Neural cell (in vitro differentiated cells): ENCODE measurements around the gene GSG1L2. TPM values are rescaled to one million over a fixed set of nuclear protein-coding genes. Genes with fewer than 3 reads are reported as not detected.

Source experiments
- H2AFZ ChIP-seq: fragments of 200-600, 300-800 bp; sonication (generic), shearing (Covaris generic); 2 replicates; pipeline ENCODE4 v1.6.0; 2014; ENCODE audit warnings: low read depth, mild to moderate bottlenecking, antibody characterized with exemption, low read length, moderate library complexity
- H3F3A ChIP-seq: fragments of 200-600 bp; shearing (Covaris generic); 2 replicates; pipeline ENCODE4 v1.6.1; 2016; ENCODE audit warnings: mild to moderate bottlenecking, moderate library complexity, mixed read lengths, antibody characterized with exemption, low read length; ENCODE audit not compliant: insufficient read depth, poor library complexity, severe bottlenecking
- H3K27ac ChIP-seq: fragments of 200-600, 300-800 bp; sonication (generic), shearing (Covaris generic); 2 replicates; pipeline ENCODE4 v1.5.1; 2014; ENCODE audit warnings: mild to moderate bottlenecking, low read length, moderate library complexity
- H3K27me3 ChIP-seq: fragments of 300-800, 200-600 bp; sonication (generic), shearing (Covaris generic); 2 replicates; pipeline ENCODE4 v1.6.0; 2014; ENCODE audit warnings: mild to moderate bottlenecking, low read depth, low read length, moderate library complexity; ENCODE audit not compliant: insufficient read depth
- H3K36me3 ChIP-seq: fragments of 300-800, 200-600 bp; sonication (generic), shearing (Covaris generic); 2 replicates; pipeline ENCODE4 v1.5.1; 2014; ENCODE audit warnings: mild to moderate bottlenecking, antibody characterized with exemption, low read length, moderate library complexity; ENCODE audit not compliant: insufficient read depth
- H3K4me2 ChIP-seq: fragments of 300-800, 200-600 bp; sonication (generic), shearing (Covaris generic); 2 replicates; pipeline ENCODE4 v1.6.0; 2014; ENCODE audit warnings: mild to moderate bottlenecking, low read length
- H3K4me3 ChIP-seq: fragments of 300-800, 200-600 bp; sonication (generic), shearing (Covaris generic); 2 replicates; pipeline ENCODE4 v1.5.1; 2014; ENCODE audit warnings: mild to moderate bottlenecking, low read length, moderate library complexity
- H3K79me2 ChIP-seq: fragments of 200-600 bp; shearing (Covaris generic); replicated peaks from 2 replicates; pipeline ENCODE4 v1.6.0; 2014; ENCODE audit warnings: mild to moderate bottlenecking, low read length, moderate library complexity; ENCODE audit not compliant: insufficient read depth
- H3K9ac ChIP-seq: fragments of 300-800, 200-600 bp; sonication (generic), shearing (Covaris generic); 2 replicates; pipeline ENCODE4 v1.6.1; 2016; ENCODE audit warnings: mild to moderate bottlenecking, low read length, mixed read lengths
- H3K9me2 ChIP-seq: fragments of 200-600 bp; shearing (Covaris generic); 2 replicates; pipeline ENCODE4 v1.6.1; 2016; ENCODE audit warnings: mild to moderate bottlenecking, low read length, mixed read lengths; ENCODE audit not compliant: insufficient read depth
- H3K9me3 ChIP-seq: fragments of 200-600, 300-800 bp; sonication (generic), shearing (Covaris generic); 2 replicates; pipeline ENCODE4 v1.6.1; 2016; ENCODE audit warnings: mild to moderate bottlenecking, mixed run types, low read length, moderate library complexity, mixed read lengths
- H4K20me1 ChIP-seq: fragments of 200-600 bp; shearing (Covaris generic); 2 replicates; pipeline ENCODE4 v1.6.1; 2016; ENCODE audit warnings: mild to moderate bottlenecking, mixed run types; ENCODE audit not compliant: insufficient read depth
- EP300 ChIP-seq: fragments of 450-650 bp; conservative IDR thresholded peaks from 2 replicates; pipeline ENCODE4 v1.6.1; 2014; ENCODE audit warnings: antibody characterized with exemption, mild to moderate bottlenecking, moderate library complexity; ENCODE audit not compliant: poor library complexity, severe bottlenecking
- EZH2 ChIP-seq: fragments of 200-600, 300-800 bp; shearing (Covaris generic), sonication (generic); IDR thresholded peaks from 2 replicates; pipeline ENCODE4 v1.6.1; 2014; ENCODE audit warnings: antibody characterized with exemption, low read length, borderline replicate concordance, mild to moderate bottlenecking; ENCODE audit not compliant: insufficient read depth, poor library complexity, severe bottlenecking
- MXI1 ChIP-seq: fragments of 450-650 bp; conservative IDR thresholded peaks from 2 replicates; pipeline ENCODE4 v1.6.1; 2014; ENCODE audit warnings: antibody characterized with exemption, mild to moderate bottlenecking; ENCODE audit not compliant: poor library complexity, severe bottlenecking
- POLR2AphosphoS5 ChIP-seq: IDR thresholded peaks from 2 replicates; pipeline ENCODE4 v1.6.1; 2012
- RAD21 ChIP-seq: fragments of 450-650 bp; conservative IDR thresholded peaks from 2 replicates; pipeline ENCODE4 v1.6.1; 2014; ENCODE audit warnings: antibody characterized with exemption, mild to moderate bottlenecking, moderate library complexity
- REST ChIP-seq: IDR thresholded peaks from 2 replicates; pipeline ENCODE4 v1.6.1; 2012; ENCODE audit warnings: borderline replicate concordance
- SMC3 ChIP-seq: fragments of 450-650 bp; conservative IDR thresholded peaks from 2 replicates; pipeline ENCODE4 v1.6.1; 2014; ENCODE audit warnings: antibody characterized with exemption, mild to moderate bottlenecking, moderate library complexity; ENCODE audit not compliant: poor library complexity
- TAF1 ChIP-seq: IDR thresholded peaks from 2 replicates; pipeline ENCODE4 v1.6.1; 2012; ENCODE audit warnings: low read depth
- polyA plus RNA-seq: library from polyadenylated mRNA; depleted of rRNA; stranded (reverse); fragments of >200 nt; gene quantifications from 2 replicates; pipeline ENCODE4 v1.2.3, GENCODE V29; 2014
- TF ChIP-seq, protein P1 (sequence below): fragments of 450-650 bp; IDR thresholded peaks from 2 replicates; pipeline ENCODE4 v1.5.1; 2014; ENCODE audit warnings: antibody characterized with exemption, mild to moderate bottlenecking, moderate library complexity; ENCODE audit not compliant: poor library complexity, severe bottlenecking

GSG1L2 gene
- polyA plus RNA-seq, 1 donor from 2014 or later, result not detected

DNA sequence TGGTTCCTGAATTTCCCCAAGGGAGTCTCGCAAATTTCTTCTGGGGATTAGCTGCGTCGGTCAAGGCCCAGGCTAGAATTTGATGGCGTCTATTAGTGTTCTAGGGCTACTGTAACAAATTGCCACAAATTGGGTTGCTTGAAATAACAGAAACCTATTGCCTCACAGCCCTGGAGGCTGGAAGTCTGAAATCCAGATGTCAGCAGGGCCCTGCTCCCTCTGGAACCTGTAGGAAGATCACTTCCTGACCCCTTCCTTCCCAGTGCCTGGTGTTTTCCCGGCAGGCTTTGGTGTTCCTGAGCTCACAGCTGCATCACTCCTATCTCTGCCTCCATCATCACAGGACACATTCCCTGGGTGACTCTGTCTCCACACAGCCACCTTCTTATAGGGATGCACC lies 54.9 kb downstream of the GSG1L2 start:
- Histone ChIP-seq H3K9me2 (no peaks in the 10 kb centered on the region), H3K9me3 (no peaks in the 10 kb centered on the region), H3K4me3 (no peak overlapping the region), H3K27ac (no peak overlapping the region), H3K36me3 (no peaks in the 10 kb centered on the region), H4K20me1 (no peaks in the 10 kb centered on the region), H2AFZ (no peak overlapping the region), H3F3A (no peaks in the 10 kb centered on the region), H3K79me2 (no peaks in the 10 kb centered on the region), H3K27me3 (no peaks in the 10 kb centered on the region), H3K9ac (no peak overlapping the region), H3K4me2 (no peak overlapping the region)
- TF ChIP-seq SMC3 (no peak), REST (no peak), TAF1 (no peak), POLR2AphosphoS5 (no peak), EP300 (no peak), EZH2 (no peak), RAD21 (no peak), MXI1 (no peak)
- TF ChIP-seq, protein P1, sequence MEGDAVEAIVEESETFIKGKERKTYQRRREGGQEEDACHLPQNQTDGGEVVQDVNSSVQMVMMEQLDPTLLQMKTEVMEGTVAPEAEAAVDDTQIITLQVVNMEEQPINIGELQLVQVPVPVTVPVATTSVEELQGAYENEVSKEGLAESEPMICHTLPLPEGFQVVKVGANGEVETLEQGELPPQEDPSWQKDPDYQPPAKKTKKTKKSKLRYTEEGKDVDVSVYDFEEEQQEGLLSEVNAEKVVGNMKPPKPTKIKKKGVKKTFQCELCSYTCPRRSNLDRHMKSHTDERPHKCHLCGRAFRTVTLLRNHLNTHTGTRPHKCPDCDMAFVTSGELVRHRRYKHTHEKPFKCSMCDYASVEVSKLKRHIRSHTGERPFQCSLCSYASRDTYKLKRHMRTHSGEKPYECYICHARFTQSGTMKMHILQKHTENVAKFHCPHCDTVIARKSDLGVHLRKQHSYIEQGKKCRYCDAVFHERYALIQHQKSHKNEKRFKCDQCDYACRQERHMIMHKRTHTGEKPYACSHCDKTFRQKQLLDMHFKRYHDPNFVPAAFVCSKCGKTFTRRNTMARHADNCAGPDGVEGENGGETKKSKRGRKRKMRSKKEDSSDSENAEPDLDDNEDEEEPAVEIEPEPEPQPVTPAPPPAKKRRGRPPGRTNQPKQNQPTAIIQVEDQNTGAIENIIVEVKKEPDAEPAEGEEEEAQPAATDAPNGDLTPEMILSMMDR, result no peak

GRCh38 chr17:9765322-9765721 lies 56.6 kb downstream of the GSG1L2 start:
- H3K27ac ChIP-seq, result no peak overlapping the region
- no peaks in the 10 kb centered on the region for H3F3A ChIP-seq

GRCh38 chr17:9763643-9764042 lies 58.2 kb downstream of the GSG1L2 start:
- H3F3A ChIP-seq, result no peaks in the 10 kb centered on the region
- H2AFZ ChIP-seq, result no peak overlapping the region
- H3K9me2 ChIP-seq, result no peaks in the 10 kb centered on the region
- no peak overlapping the region for H3K4me2 ChIP-seq
- H3K27me3 ChIP-seq, result no peaks in the 10 kb centered on the region
- no peaks in the 10 kb centered on the region for H3K9me3 ChIP-seq
- H3K79me2 ChIP-seq, result no peaks in the 10 kb centered on the region
- H4K20me1 ChIP-seq, result no peaks in the 10 kb centered on the region
- no peaks in the 10 kb centered on the region for H3K36me3 ChIP-seq
- H3K27ac ChIP-seq, result no peak overlapping the region
- no peak overlapping the region for H3K4me3 ChIP-seq
- TF ChIP-seq EZH2 (no peak), MXI1 (no peak), SMC3 (no peak), EP300 (no peak), POLR2AphosphoS5 (no peak), REST (no peak), TAF1 (no peak)
- TF ChIP-seq, protein P1, result no peak
- H3K9ac ChIP-seq, result no peak overlapping the region

More at GRCh38 chr17:9765322-9765721, 56.6 kb downstream of the GSG1L2 start:
- H3K36me3 ChIP-seq, result no peaks in the 10 kb centered on the region
- no peak overlapping the region for H3K4me2 ChIP-seq
- H4K20me1 ChIP-seq, result no peaks in the 10 kb centered on the region
- H3K9ac ChIP-seq, result no peak overlapping the region
- H3K9me3 ChIP-seq, result no peaks in the 10 kb centered on the region
- no peaks in the 10 kb centered on the region for H3K27me3 ChIP-seq
- TF ChIP-seq POLR2AphosphoS5, result no peak
- no peak for TF ChIP-seq EZH2
- no peak for TF ChIP-seq RAD21
- no peak overlapping the region for H2AFZ ChIP-seq
- H3K79me2 ChIP-seq, result no peaks in the 10 kb centered on the region
- no peak overlapping the region for H3K4me3 ChIP-seq
- H3K9me2 ChIP-seq, result no peaks in the 10 kb centered on the region
